ENCODE results near the gene SGF29.
"Not testable (repeated sequence)": the region's sequence is repeated elsewhere in the genome, so short reads cannot be mapped to it uniquely, and the experiment has no call there.

The SGF29 gene

GRCh38 chr16:28537964-28538732 lies 15.6 kb upstream of the SGF29 start:
- Histone ChIP-seq H3K36me3 (ENCODE audit: control insufficient read depth, insufficient read depth, low read length) (no peaks in the 10 kb centered on the region), H3K4me3 (ENCODE audit: low read depth, low read length) (no peak overlapping the region), H3K9me3 (ENCODE audit: control insufficient read depth, insufficient read depth, low read length) (no peaks in the 10 kb centered on the region), H3K9ac (ENCODE audit: low read depth, low read length) (no peak overlapping the region), H3K4me1 (ENCODE audit: control insufficient read depth, insufficient read depth, low read length) (no peaks in the 10 kb centered on the region), H3K27me3 (ENCODE audit: control insufficient read depth, insufficient read depth, low read length) (no peaks in the 10 kb centered on the region)

DNA sequence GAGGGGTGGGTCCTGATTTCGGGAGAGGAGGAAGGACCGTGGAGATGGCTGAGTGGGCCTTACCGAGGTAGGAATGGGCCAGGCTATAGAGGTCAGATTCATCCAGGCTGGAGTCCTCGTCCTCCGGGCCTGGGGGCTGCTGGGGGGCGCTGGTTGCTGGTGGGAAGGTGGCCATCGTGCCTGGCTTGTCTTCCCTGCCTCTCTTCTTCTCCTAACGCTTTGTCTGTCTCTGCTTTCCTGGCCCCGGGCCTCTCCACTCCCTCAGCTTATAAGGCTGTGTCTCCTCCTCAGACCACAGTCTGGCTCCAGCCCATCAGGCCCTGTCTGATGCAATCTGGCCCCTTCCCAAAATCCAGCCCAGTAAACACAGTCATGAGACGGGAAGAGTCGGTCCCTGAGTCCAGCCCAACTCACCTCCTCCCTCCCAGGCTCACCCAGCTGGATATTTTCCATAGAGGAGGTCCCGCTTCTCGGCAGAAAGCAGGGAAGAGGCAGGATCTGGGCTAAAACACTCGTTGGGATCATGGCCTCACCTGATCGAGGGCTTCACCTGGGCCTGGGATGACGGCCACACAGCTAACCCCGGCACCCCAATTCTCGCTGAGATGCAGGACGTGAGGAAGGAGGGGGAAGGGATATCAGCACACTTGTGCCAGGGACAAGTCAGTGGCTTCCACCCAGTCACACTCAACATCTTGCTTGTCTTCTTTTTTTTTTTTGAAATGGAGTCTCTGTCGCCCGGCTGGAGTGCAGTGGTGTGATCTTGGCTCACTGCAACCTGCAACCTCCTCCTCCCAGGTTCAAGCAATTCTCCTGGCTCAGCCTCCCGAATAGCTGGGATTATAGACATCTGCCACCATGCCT lies 14.8 kb upstream of the SGF29 start, which contains the start of gene NUPR1:
TSS of gene NUPR1 (minus strand) at position 242 of the 864 bp plus-strand sequence. CDS start at position 175, 67 bp downstream.
- Histone ChIP-seq H3K9me3 (ENCODE audit: control insufficient read depth, insufficient read depth, low read length) (no peaks in the 10 kb centered on the region), H3K36me3 (ENCODE audit: control insufficient read depth, insufficient read depth, low read length) (no peaks in the 10 kb centered on the region), H3K9ac (ENCODE audit: low read depth, low read length) (no peak within 1 kb of the TSS), H3K27me3 (ENCODE audit: control insufficient read depth, insufficient read depth, low read length) (no peaks in the 10 kb centered on the region), H3K4me3 (ENCODE audit: low read depth, low read length) (no peak within 1 kb of the TSS), H3K4me1 (ENCODE audit: control insufficient read depth, insufficient read depth, low read length) (no peaks in the 10 kb centered on the region)

DNA sequence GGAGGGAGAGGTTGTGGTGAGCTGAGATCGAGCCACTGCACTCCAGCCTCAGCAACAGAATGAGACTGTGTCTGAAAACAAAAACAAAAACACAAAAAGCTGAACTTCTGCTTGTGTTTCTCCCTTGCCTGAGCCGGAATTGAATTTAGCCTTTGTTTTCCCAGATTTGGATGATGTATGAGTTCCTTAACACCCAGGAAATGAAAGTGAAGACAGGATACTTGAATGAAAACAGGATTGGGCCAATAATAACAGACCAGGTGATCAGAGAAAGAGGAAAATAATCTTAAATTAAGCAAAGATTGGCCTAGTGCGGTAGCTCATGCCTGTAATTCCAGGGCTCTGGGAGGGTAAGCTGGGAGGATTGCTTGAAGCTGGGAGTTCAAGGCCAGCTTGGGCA lies 13.4 kb upstream of the SGF29 start:
- no peak overlapping the region for H3K9ac ChIP-seq (ENCODE audit: low read depth, low read length)

GRCh38 chr16:28542646-28543045 lies 11.1 kb upstream of the SGF29 start:
- H3K9ac ChIP-seq (ENCODE audit: low read depth, low read length) = no peak overlapping the region
- H3K36me3 ChIP-seq (ENCODE audit: control insufficient read depth, insufficient read depth, low read length) = no peaks in the 10 kb centered on the region
- no peak overlapping the region for H3K4me3 ChIP-seq (ENCODE audit: low read depth, low read length)
- H3K27me3 ChIP-seq (ENCODE audit: control insufficient read depth, insufficient read depth, low read length) = no peaks in the 10 kb centered on the region
- H3K4me1 ChIP-seq (ENCODE audit: control insufficient read depth, insufficient read depth, low read length) = no peaks in the 10 kb centered on the region
- H3K9me3 ChIP-seq (ENCODE audit: control insufficient read depth, insufficient read depth, low read length) = no peaks in the 10 kb centered on the region

More for the DNA sequence above, 13.4 kb upstream of the SGF29 start:
- no peaks in the 10 kb centered on the region for H3K9me3 ChIP-seq (ENCODE audit: control insufficient read depth, insufficient read depth, low read length)
- no peaks in the 10 kb centered on the region for H3K4me1 ChIP-seq (ENCODE audit: control insufficient read depth, insufficient read depth, low read length)
- no peak overlapping the region for H3K4me3 ChIP-seq (ENCODE audit: low read depth, low read length)
- H3K36me3 ChIP-seq (ENCODE audit: control insufficient read depth, insufficient read depth, low read length) = no peaks in the 10 kb centered on the region
- no peaks in the 10 kb centered on the region for H3K27me3 ChIP-seq (ENCODE audit: control insufficient read depth, insufficient read depth, low read length)

GRCh38 chr16:28543072-28543471 lies 10.6 kb upstream of the SGF29 start:
- Histone ChIP-seq H3K9me3 (ENCODE audit: control insufficient read depth, insufficient read depth, low read length) (no peaks in the 10 kb centered on the region), H3K9ac (ENCODE audit: low read depth, low read length) (no peak overlapping the region), H3K27me3 (ENCODE audit: control insufficient read depth, insufficient read depth, low read length) (no peaks in the 10 kb centered on the region), H3K36me3 (ENCODE audit: control insufficient read depth, insufficient read depth, low read length) (no peaks in the 10 kb centered on the region), H3K4me3 (ENCODE audit: low read depth, low read length) (no peak overlapping the region), H3K4me1 (ENCODE audit: control insufficient read depth, insufficient read depth, low read length) (no peaks in the 10 kb centered on the region)

DNA sequence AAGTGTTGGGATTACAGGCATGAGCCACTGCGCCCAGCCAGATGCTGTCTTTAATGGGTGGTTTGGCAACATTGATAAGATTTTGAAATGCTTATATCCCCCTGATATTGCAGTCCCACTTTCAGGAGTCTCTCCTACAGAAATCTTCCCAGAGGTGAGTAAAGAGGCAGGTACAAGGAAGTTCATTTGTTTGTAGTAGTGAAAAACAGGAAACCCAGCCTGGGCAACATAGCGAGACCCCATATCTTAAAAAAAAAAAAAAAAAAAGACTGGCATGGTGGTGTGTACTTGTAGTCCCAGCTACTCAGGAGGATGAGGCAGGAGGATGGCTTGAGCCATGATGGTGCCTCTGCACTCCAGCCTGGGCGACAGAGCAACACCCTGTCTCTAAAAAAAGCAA lies 8.7 kb upstream of the SGF29 start:
- no peak overlapping the region for H3K9ac ChIP-seq (ENCODE audit: low read depth, low read length)
- H3K4me3 ChIP-seq (ENCODE audit: low read depth, low read length) = no peak overlapping the region
- no peaks in the 10 kb centered on the region for H3K27me3 ChIP-seq (ENCODE audit: control insufficient read depth, insufficient read depth, low read length)
- no peaks in the 10 kb centered on the region for H3K36me3 ChIP-seq (ENCODE audit: control insufficient read depth, insufficient read depth, low read length)
- H3K9me3 ChIP-seq (ENCODE audit: control insufficient read depth, insufficient read depth, low read length) = no peaks in the 10 kb centered on the region
- no peaks in the 10 kb centered on the region for H3K4me1 ChIP-seq (ENCODE audit: control insufficient read depth, insufficient read depth, low read length)

- H3K4me3 ChIP-seq (ENCODE audit: low read depth, low read length); H3K36me3 ChIP-seq (ENCODE audit: control insufficient read depth, insufficient read depth, low read length): not testable (repeated sequence)
Measured at GRCh38 chr16:28545964-28546363, 7.8 kb upstream of the SGF29 start.

DNA sequence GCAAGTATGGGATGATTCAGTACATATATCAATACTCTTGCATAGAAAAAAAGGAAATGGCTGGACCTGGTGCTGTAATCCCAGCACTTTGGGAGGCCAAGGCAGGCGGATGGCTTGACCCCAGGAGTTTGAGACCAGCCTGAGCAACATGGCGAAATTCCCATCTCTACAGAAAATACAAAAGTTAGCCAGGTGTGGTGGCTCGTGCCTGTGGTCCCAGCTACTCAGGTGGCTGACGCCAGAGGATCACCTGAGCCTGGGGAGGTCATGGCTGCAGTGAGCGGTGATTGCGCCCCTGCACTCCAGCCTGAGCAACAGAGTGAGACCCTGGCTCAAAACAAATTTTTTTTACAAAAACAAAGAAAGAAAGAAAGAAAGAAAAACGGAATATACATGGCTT lies 7.1 kb upstream of the SGF29 start:
- Histone ChIP-seq H3K9ac (ENCODE audit: low read depth, low read length) (no peak overlapping the region), H3K9me3 (ENCODE audit: control insufficient read depth, insufficient read depth, low read length) (no peaks in the 10 kb centered on the region), H3K27me3 (ENCODE audit: control insufficient read depth, insufficient read depth, low read length) (no peaks in the 10 kb centered on the region), H3K4me1 (ENCODE audit: control insufficient read depth, insufficient read depth, low read length) (no peaks in the 10 kb centered on the region), H3K36me3 (ENCODE audit: control insufficient read depth, insufficient read depth, low read length) (no peaks in the 10 kb centered on the region), H3K4me3 (ENCODE audit: low read depth, low read length) (no peak overlapping the region)

More at GRCh38 chr16:28545964-28546363, 7.8 kb upstream of the SGF29 start:
- not testable (repeated sequence) for H3K4me1 ChIP-seq (ENCODE audit: control insufficient read depth, insufficient read depth, low read length); H3K9ac ChIP-seq (ENCODE audit: low read depth, low read length); H3K9me3 ChIP-seq (ENCODE audit: control insufficient read depth, insufficient read depth, low read length); H3K27me3 ChIP-seq (ENCODE audit: control insufficient read depth, insufficient read depth, low read length)

GRCh38 chr16:28548306-28548802 lies 5.4 kb upstream of the SGF29 start:
- Histone ChIP-seq H3K36me3 (ENCODE audit: control insufficient read depth, insufficient read depth, low read length) (no peaks in the 10 kb centered on the region), H3K4me3 (ENCODE audit: low read depth, low read length) (no peak overlapping the region), H3K27me3 (ENCODE audit: control insufficient read depth, insufficient read depth, low read length) (no peaks in the 10 kb centered on the region), H3K4me1 (ENCODE audit: control insufficient read depth, insufficient read depth, low read length) (no peaks in the 10 kb centered on the region), H3K9me3 (ENCODE audit: control insufficient read depth, insufficient read depth, low read length) (no peaks in the 10 kb centered on the region), H3K9ac (ENCODE audit: low read depth, low read length) (no peak overlapping the region)

DNA sequence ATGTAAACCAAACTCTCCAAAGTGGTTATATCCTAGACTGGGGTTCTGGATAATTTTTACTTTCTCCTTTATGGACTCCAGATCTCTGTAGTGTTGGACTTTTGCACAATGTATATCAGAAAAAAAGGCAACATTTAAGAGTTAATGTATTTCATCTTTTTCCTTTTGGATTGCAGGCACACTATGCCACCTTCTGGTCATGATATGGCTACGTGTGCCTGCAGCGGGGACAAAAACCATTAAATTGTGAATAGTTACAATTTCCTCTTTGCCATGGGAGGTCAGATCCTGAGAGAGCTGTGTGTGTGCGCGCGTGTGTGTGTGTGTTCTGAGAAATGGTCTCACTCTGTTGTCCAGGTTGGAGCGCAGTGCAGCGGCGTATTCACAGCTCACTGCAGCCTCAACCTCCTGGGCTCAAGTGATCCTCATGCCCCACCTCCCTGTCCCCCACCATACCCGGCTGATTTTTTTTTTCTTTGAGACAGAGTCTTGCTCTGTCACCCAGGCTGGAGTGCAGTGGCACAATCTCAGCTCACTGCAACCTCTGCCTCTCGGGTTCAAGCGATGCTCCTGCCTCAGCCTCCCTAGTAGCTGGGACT lies 4.3 kb upstream of the SGF29 start:
- Histone ChIP-seq H3K27me3 (ENCODE audit: control insufficient read depth, insufficient read depth, low read length) (no peaks in the 10 kb centered on the region), H3K4me3 (ENCODE audit: low read depth, low read length) (no peak overlapping the region), H3K4me1 (ENCODE audit: control insufficient read depth, insufficient read depth, low read length) (no peaks in the 10 kb centered on the region), H3K36me3 (ENCODE audit: control insufficient read depth, insufficient read depth, low read length) (no peaks in the 10 kb centered on the region), H3K9me3 (ENCODE audit: control insufficient read depth, insufficient read depth, low read length) (no peaks in the 10 kb centered on the region), H3K9ac (ENCODE audit: low read depth, low read length) (no peak overlapping the region)

- H3K4me3 ChIP-seq (ENCODE audit: low read depth, low read length) = peak overlapping the region; percentile 56
- no peaks in the 10 kb centered on the region for H3K9me3 ChIP-seq (ENCODE audit: control insufficient read depth, insufficient read depth, low read length)
- no peaks in the 10 kb centered on the region for H3K36me3 ChIP-seq (ENCODE audit: control insufficient read depth, insufficient read depth, low read length)
- H3K27me3 ChIP-seq (ENCODE audit: control insufficient read depth, insufficient read depth, low read length) = no peaks in the 10 kb centered on the region
- no peaks in the 10 kb centered on the region for H3K4me1 ChIP-seq (ENCODE audit: control insufficient read depth, insufficient read depth, low read length)
- no peak overlapping the region for H3K9ac ChIP-seq (ENCODE audit: low read depth, low read length)
Measured at GRCh38 chr16:28554634-28555423, 1.1 kb downstream of the SGF29 start.

Measured in iPS-15b (cell line).